Activated CD4-positive, alpha-beta T cell treated with anti-CD3 and anti-CD28 coated beads for 48 hours (primary cell): ENCODE measurements around the gene HDAC10.

Source experiments
- DNase-seq: peaks from one replicate; pipeline ENCODE4 v3.0.0-alpha.2; 2020

Gene HDAC10

GRCh38 chr22:50253941-50254340 is 2.9 kb upstream of the HDAC10 start:
- DNase-seq: no peak

GRCh38 chr22:50253046-50253915 is 2.2 kb upstream of the HDAC10 start:
- DNase-seq: no peak

GRCh38 chr22:50252082-50253045 is 1.3 kb upstream of the HDAC10 start:
- peak; percentile 80 for DNase-seq

GRCh38 chr22:50251477-50252081 is 514 bp upstream of the HDAC10 start:
- DNase-seq: no peak

GRCh38 chr22:50250249-50250554 is 863 bp downstream of the HDAC10 start:
- no peak for DNase-seq

GRCh38 chr22:50249341-50250248 is 1.5 kb downstream of the HDAC10 start:
- DNase-seq: no peak

- no peak for DNase-seq
Observed at GRCh38 chr22:50248196-50249081, 2.6 kb downstream of the HDAC10 start.

GRCh38 chr22:50247748-50248147 is 3.3 kb downstream of the HDAC10 start:
- DNase-seq: no peak

GRCh38 chr22:50246242-50247175 is 4.6 kb downstream of the HDAC10 start:
- DNase-seq: no peak

GRCh38 chr22:50245214-50246072 is 5.6 kb downstream of the HDAC10 start:
- no peak for DNase-seq

GRCh38 chr22:50244420-50245213 is 6.4 kb downstream of the HDAC10 start, which contains the start of gene TUBGCP6:
TUBGCP6 (minus strand) TSS chr22:50245023; CDS start chr22:50244459, 564 bp downstream.
- DNase-seq: peak; percentile 95

GRCh38 chr22:50243685-50244419 is 7.2 kb downstream of the HDAC10 start:
- DNase-seq: no peak

GRCh38 chr22:50242406-50242949 is 8.6 kb downstream of the HDAC10 start:
- no peak for DNase-seq

GRCh38 chr22:50238755-50239154 is 12.3 kb downstream of the HDAC10 start:
- no peak for DNase-seq

GRCh38 chr22:50236731-50237409 is 14.2 kb downstream of the HDAC10 start:
- DNase-seq: no peak

GRCh38 chr22:50233223-50233622 is 17.8 kb downstream of the HDAC10 start:
- no peak for DNase-seq
